HEK293 (cell line): ENCODE results near the gene JMJD6.

Experiments used
- ATF2 ChIP-seq: fragments of 450-650 bp; formaldehyde crosslinking; IDR thresholded peaks from 2 replicates; pipeline ENCODE4 v1.5.1; 2016; ENCODE audit warnings: missing biosample characterization, missing genetic modification characterization, low read depth
- FEZF1 ChIP-seq: fragments of 450-650 bp; formaldehyde crosslinking; IDR thresholded peaks from 2 replicates; pipeline ENCODE4 v1.5.1; 2016; ENCODE audit warnings: missing biosample characterization, missing genetic modification characterization
- HIC1 ChIP-seq: fragments of 450-650 bp; formaldehyde crosslinking; IDR thresholded peaks from 2 replicates; pipeline ENCODE4 v1.5.1; 2016; ENCODE audit warnings: missing biosample characterization, missing genetic modification characterization
- PRDM6 ChIP-seq: fragments of 450-650 bp; formaldehyde crosslinking; IDR thresholded peaks from 2 replicates; pipeline ENCODE4 v1.5.1; 2017; ENCODE audit warnings: missing biosample characterization, missing genetic modification characterization
- REST ChIP-seq: fragments of 450-650 bp; formaldehyde crosslinking; IDR thresholded peaks from 2 replicates; pipeline ENCODE4 v1.5.1; 2016; ENCODE audit warnings: missing biosample characterization, missing genetic modification characterization
- SP3 ChIP-seq: fragments of 450-650 bp; formaldehyde crosslinking; IDR thresholded peaks from 2 replicates; pipeline ENCODE4 v1.5.1; 2016; ENCODE audit warnings: missing biosample characterization, missing genetic modification characterization
- TRIM28 ChIP-seq: IDR thresholded peaks from 2 replicates; pipeline ENCODE4 v1.6.1; 2011; ENCODE audit warnings: low read length, control low read depth, borderline replicate concordance
- ZBTB1 ChIP-seq: fragments of 450-650 bp; formaldehyde crosslinking; IDR thresholded peaks from 2 replicates; pipeline ENCODE4 v1.5.1; 2016; ENCODE audit warnings: missing biosample characterization, missing genetic modification characterization
- ZBTB21 ChIP-seq: fragments of 450-650 bp; formaldehyde crosslinking; IDR thresholded peaks from 2 replicates; pipeline ENCODE4 v1.5.1; 2017; ENCODE audit warnings: missing biosample characterization, missing genetic modification characterization
- ZBTB44 ChIP-seq: fragments of 450-650 bp; IDR thresholded peaks from 2 replicates; pipeline ENCODE4 v1.5.1; 2018; ENCODE audit warnings: missing biosample characterization, mild to moderate bottlenecking, missing genetic modification characterization
- ZBTB7A ChIP-seq: fragments of 450-650 bp; formaldehyde crosslinking; IDR thresholded peaks from 2 replicates; pipeline ENCODE4 v1.5.1; 2016; ENCODE audit warnings: low read depth, missing biosample characterization, missing genetic modification characterization
- ZIC2 ChIP-seq: fragments of 450-650 bp; formaldehyde crosslinking; IDR thresholded peaks from 2 replicates; pipeline ENCODE4 v1.5.1; 2016; ENCODE audit warnings: missing biosample characterization, missing genetic modification characterization
- ZNF114 ChIP-seq: fragments of 450-650 bp; formaldehyde crosslinking; IDR thresholded peaks from 2 replicates; pipeline ENCODE4 v1.5.0; 2017; ENCODE audit warnings: missing biosample characterization, missing genetic modification characterization
- ZNF18 ChIP-seq: fragments of 450-650 bp; formaldehyde crosslinking; IDR thresholded peaks from 2 replicates; pipeline ENCODE4 v1.5.1; 2016; ENCODE audit warnings: missing biosample characterization, missing genetic modification characterization
- ZNF202 ChIP-seq: fragments of 450-650 bp; formaldehyde crosslinking; IDR thresholded peaks from 2 replicates; pipeline ENCODE4 v1.5.1; 2016; ENCODE audit warnings: missing biosample characterization, missing genetic modification characterization, borderline replicate concordance
- ZNF214 ChIP-seq: fragments of 450-650 bp; formaldehyde crosslinking; IDR thresholded peaks from 2 replicates; pipeline ENCODE4 v1.5.1; 2017; ENCODE audit warnings: missing biosample characterization, mild to moderate bottlenecking, missing genetic modification characterization, borderline replicate concordance
- ZNF23 ChIP-seq: fragments of 450-650 bp; formaldehyde crosslinking; IDR thresholded peaks from 2 replicates; pipeline ENCODE4 v1.5.1; 2016; ENCODE audit warnings: missing biosample characterization, missing genetic modification characterization, borderline replicate concordance
- ZNF394 ChIP-seq: fragments of 450-650 bp; formaldehyde crosslinking; IDR thresholded peaks from 2 replicates; pipeline ENCODE4 v1.5.1; 2016; ENCODE audit warnings: missing biosample characterization, missing genetic modification characterization, mild to moderate bottlenecking, moderate library complexity, borderline replicate concordance
- ZNF398 ChIP-seq: fragments of 450-650 bp; formaldehyde crosslinking; IDR thresholded peaks from 2 replicates; pipeline ENCODE4 v1.5.1; 2017; ENCODE audit warnings: missing biosample characterization, missing genetic modification characterization
- ZNF514 ChIP-seq: fragments of 450-650 bp; formaldehyde crosslinking; IDR thresholded peaks from 2 replicates; pipeline ENCODE4 v1.5.1; 2016; ENCODE audit warnings: missing biosample characterization, missing genetic modification characterization
- ZNF560 ChIP-seq: fragments of 450-650 bp; formaldehyde crosslinking; IDR thresholded peaks from 2 replicates; pipeline ENCODE4 v1.5.1; 2017; ENCODE audit warnings: missing biosample characterization, missing genetic modification characterization, borderline replicate concordance
- ZNF600 ChIP-seq: fragments of 450-650 bp; formaldehyde crosslinking; IDR thresholded peaks from 2 replicates; pipeline ENCODE4 v1.5.1; 2016; ENCODE audit warnings: missing biosample characterization, missing genetic modification characterization
- ZNF629 ChIP-seq: fragments of 450-650 bp; formaldehyde crosslinking; IDR thresholded peaks from 2 replicates; pipeline ENCODE4 v1.5.1; 2017; ENCODE audit warnings: missing biosample characterization, missing genetic modification characterization
- ZNF658 ChIP-seq: fragments of 450-650 bp; formaldehyde crosslinking; IDR thresholded peaks from 2 replicates; pipeline ENCODE4; 2016; ENCODE audit warnings: missing biosample characterization, missing genetic modification characterization
- ZNF792 ChIP-seq: fragments of 450-650 bp; formaldehyde crosslinking; IDR thresholded peaks from 2 replicates; pipeline ENCODE4 v1.5.1; 2016; ENCODE audit warnings: missing biosample characterization, missing genetic modification characterization

JMJD6 gene

GRCh38 chr17:76737676-76738467 is 11.5 kb upstream of the JMJD6 start, which contains the start of gene MFSD11 (continued):
- TF ChIP-seq ATF2 (tag by site-specific recombination) = no peak
- TF ChIP-seq TRIM28 = no peak
- TF ChIP-seq ZNF214 (tag by site-specific recombination) = no peak
- TF ChIP-seq ZNF629 (tag by site-specific recombination) = peak; percentile 79; the same call in 1 of the 2 replicates
- no peak for TF ChIP-seq ZNF202
- TF ChIP-seq ZBTB7A (tag by site-specific recombination) = no peak
- no peak; the same call in 1 of the 2 replicates for TF ChIP-seq ZBTB1
- no peak for TF ChIP-seq ZNF792
- TF ChIP-seq ZBTB44 = peak; percentile 78
- peak; percentile 82 for TF ChIP-seq ZNF600 (tag by site-specific recombination)
- TF ChIP-seq ZBTB21 (tag by site-specific recombination) = no peak
- peak; percentile 91 for TF ChIP-seq SP3 (tag by site-specific recombination)
- TF ChIP-seq FEZF1 (tag by site-specific recombination) = peak; percentile 10
- TF ChIP-seq HIC1 = peak; percentile 93
- TF ChIP-seq ZNF23 (tag by site-specific recombination) = no peak
- TF ChIP-seq ZIC2 = peak; percentile 80
- TF ChIP-seq ZNF514 = no peak
- TF ChIP-seq ZNF560 (tag by site-specific recombination) = no peak
- no peak for TF ChIP-seq ZNF18 (tag by site-specific recombination)
- no peak for TF ChIP-seq REST (tag by site-specific recombination)
- peak; percentile 62; the same call in 1 of the 2 replicates for TF ChIP-seq ZNF394 (tag by site-specific recombination)
- no peak for TF ChIP-seq ZNF658 (tag by site-specific recombination)
- TF ChIP-seq ZNF398 = peak; percentile 29; the same call in 1 of the 2 replicates
- no peak for TF ChIP-seq ZNF114 (tag by site-specific recombination)
- no peak for TF ChIP-seq PRDM6
